ENCODE data around the gene GBA3. TPM values are rescaled to one million over a fixed set of nuclear protein-coding genes. Genes with fewer than 3 reads are reported as not detected.

GBA3 gene
- total and polyA plus RNA-seq, 2 experiments from 2014 or later = not detected

DNA sequence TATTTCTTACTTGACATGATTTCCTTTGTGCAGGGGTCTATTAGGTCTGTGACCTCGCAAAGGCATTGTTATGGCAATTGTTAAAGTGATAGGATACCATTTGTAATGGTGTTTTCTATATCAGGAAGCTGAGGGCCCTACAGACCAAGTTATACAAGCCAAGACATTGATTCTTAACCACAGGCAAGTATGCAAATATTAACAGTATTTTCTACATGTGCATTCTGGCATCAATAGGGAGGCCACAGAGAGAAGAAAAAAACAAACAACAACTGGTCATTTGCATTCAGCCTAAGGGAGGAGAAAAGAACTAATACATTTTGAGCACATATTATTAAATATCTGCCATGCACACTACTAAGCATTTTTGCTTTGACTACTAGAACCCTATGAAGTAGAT, 28.5 kb downstream of the GBA3 start (continued):
- no peak for TF ChIP-seq ZNF462 (CRISPR knock-in tag; IDR thresholded peaks at IDR 0.05)
- no peak for TF ChIP-seq ZNF114 (CRISPR knock-in tag; IDR thresholded peaks at IDR 0.05)
- no peak for TF ChIP-seq CREB1 (CRISPR knock-in tag; IDR thresholded peaks at IDR 0.05; ENCODE audit: low read depth)

DNA sequence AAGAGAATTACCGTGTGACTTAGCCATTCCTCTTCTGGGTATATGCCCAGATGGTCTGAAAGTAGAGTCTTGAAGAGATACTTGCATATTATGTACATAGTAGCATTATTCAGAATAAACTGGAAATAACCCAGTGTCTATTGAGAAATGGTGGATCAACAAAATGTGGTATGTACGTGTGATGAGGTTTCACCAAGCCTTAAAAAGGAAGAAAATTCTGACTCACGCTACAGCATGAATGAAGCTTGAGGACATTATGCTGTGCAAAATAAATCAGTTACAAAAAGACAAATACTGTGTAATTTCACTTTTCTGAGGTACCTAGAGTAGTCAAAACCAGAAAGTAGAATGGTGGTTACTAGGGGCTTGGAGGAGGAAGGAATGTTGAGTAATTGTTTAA, 37.3 kb downstream of the GBA3 start:
- H3K27me3 ChIP-seq (ENCODE audit: insufficient read depth) = no peaks in the 10 kb centered on the region
- no peak overlapping the region for H3K4me3 ChIP-seq
- no peak overlapping the region for H3K27ac Mint-ChIP-seq
- no peak overlapping the region for H3K4me3 Mint-ChIP-seq
- H3K9me3 Mint-ChIP-seq = no peaks in the 10 kb centered on the region
- H4K20me1 ChIP-seq (replicated peaks; ENCODE audit: insufficient read depth) = no peaks in the 10 kb centered on the region
- H3K9me2 ChIP-seq (ENCODE audit: insufficient read depth) = peaks cover 6% of the 10 kb centered on the region; the same call in 1 of the 2 replicates
- ATAC-seq (no peak), DNase-seq (ENCODE audit: low spot score) (no peak)
- H3K27me3 Mint-ChIP-seq (ENCODE audit: insufficient read depth, low read depth, poor library complexity) = no peaks in the 10 kb centered on the region
- H3K27ac ChIP-seq (ENCODE audit: low read depth) = no peak overlapping the region
- peaks cover 6% of the 10 kb centered on the region; the same call in 2 of the 3 replicates for H3K4me1 Mint-ChIP-seq
- no peaks in the 10 kb centered on the region for H3K36me3 ChIP-seq (ENCODE audit: insufficient read depth)
- no peaks in the 10 kb centered on the region for H3F3A ChIP-seq (replicated peaks; ENCODE audit: low read depth)
- no peaks in the 10 kb centered on the region for H3K79me2 ChIP-seq (replicated peaks; ENCODE audit: insufficient read depth)
- H3K4me1 ChIP-seq (ENCODE audit: insufficient read depth) = 0 out of 2 replicates have a peak, but pooled peaks cover 3% of the 10 kb centered on the region
- no peaks in the 10 kb centered on the region for H3K36me3 Mint-ChIP-seq (ENCODE audit: low read depth)
- H3K4me2 ChIP-seq = no peak overlapping the region
- H2AFZ ChIP-seq = no peak overlapping the region
- TF ChIP-seq, protein P1, sequence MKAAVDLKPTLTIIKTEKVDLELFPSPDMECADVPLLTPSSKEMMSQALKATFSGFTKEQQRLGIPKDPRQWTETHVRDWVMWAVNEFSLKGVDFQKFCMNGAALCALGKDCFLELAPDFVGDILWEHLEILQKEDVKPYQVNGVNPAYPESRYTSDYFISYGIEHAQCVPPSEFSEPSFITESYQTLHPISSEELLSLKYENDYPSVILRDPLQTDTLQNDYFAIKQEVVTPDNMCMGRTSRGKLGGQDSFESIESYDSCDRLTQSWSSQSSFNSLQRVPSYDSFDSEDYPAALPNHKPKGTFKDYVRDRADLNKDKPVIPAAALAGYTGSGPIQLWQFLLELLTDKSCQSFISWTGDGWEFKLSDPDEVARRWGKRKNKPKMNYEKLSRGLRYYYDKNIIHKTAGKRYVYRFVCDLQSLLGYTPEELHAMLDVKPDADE (IDR thresholded peaks at IDR 0.05) = no peak
- no peak for TF ChIP-seq ZNF331 (CRISPR knock-in tag; IDR thresholded peaks at IDR 0.05; ENCODE audit: low read depth)
- TF ChIP-seq EZH2 (IDR thresholded peaks at IDR 0.05; ENCODE audit: low read depth, unreplicated experiment) = no peak
- TF ChIP-seq JUNB (IDR thresholded peaks at IDR 0.05; ENCODE audit: unreplicated experiment) = no peak
- TF ChIP-seq ZNF114 (CRISPR knock-in tag; IDR thresholded peaks at IDR 0.05) = no peak
- TF ChIP-seq, protein P2, sequence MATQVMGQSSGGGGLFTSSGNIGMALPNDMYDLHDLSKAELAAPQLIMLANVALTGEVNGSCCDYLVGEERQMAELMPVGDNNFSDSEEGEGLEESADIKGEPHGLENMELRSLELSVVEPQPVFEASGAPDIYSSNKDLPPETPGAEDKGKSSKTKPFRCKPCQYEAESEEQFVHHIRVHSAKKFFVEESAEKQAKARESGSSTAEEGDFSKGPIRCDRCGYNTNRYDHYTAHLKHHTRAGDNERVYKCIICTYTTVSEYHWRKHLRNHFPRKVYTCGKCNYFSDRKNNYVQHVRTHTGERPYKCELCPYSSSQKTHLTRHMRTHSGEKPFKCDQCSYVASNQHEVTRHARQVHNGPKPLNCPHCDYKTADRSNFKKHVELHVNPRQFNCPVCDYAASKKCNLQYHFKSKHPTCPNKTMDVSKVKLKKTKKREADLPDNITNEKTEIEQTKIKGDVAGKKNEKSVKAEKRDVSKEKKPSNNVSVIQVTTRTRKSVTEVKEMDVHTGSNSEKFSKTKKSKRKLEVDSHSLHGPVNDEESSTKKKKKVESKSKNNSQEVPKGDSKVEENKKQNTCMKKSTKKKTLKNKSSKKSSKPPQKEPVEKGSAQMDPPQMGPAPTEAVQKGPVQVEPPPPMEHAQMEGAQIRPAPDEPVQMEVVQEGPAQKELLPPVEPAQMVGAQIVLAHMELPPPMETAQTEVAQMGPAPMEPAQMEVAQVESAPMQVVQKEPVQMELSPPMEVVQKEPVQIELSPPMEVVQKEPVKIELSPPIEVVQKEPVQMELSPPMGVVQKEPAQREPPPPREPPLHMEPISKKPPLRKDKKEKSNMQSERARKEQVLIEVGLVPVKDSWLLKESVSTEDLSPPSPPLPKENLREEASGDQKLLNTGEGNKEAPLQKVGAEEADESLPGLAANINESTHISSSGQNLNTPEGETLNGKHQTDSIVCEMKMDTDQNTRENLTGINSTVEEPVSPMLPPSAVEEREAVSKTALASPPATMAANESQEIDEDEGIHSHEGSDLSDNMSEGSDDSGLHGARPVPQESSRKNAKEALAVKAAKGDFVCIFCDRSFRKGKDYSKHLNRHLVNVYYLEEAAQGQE (IDR thresholded peaks at IDR 0.05; ENCODE audit: unreplicated experiment) = no peak
- no peak for TF ChIP-seq STAT1 (IDR thresholded peaks at IDR 0.05; ENCODE audit: unreplicated experiment)
- TF ChIP-seq EZH2phosphoT487 (IDR thresholded peaks at IDR 0.05; ENCODE audit: unreplicated experiment) = no peak
- TF ChIP-seq POLR2AphosphoS5 (IDR thresholded peaks at IDR 0.05; ENCODE audit: low read depth) = no peak
